Mammary epithelial cell (primary cell): Measurements from ENCODE around the gene CANT1.

ENCODE experiments used
- EZH2 ChIP-seq: IDR thresholded peaks from 2 replicates; pipeline ENCODE4 v1.6.1; 2012; ENCODE audit warnings: low read length, inconsistent platforms, borderline replicate concordance
- TF ChIP-seq, protein P1 (sequence below), 2 donors: IDR thresholded peaks in 1 of 2; conservative IDR thresholded peaks in 1 of 2; 2 replicates each; pipeline ENCODE4 v1.5.1; 2011 to 2012; ENCODE audit warnings: inconsistent platforms in 2 of 2, low read length in 2 of 2, mild to moderate bottlenecking in 2 of 2, control low read depth in 1 of 2, low read depth in 1 of 2; ENCODE audit not compliant: insufficient read depth in 1 of 2; ENCODE audit errors: extremely low read depth in 1 of 2

GRCh38 chr17:78977681-78977943 is 32.0 kb downstream of the CANT1 start:
- TF ChIP-seq EZH2 = no peak
- TF ChIP-seq, protein P1, sequence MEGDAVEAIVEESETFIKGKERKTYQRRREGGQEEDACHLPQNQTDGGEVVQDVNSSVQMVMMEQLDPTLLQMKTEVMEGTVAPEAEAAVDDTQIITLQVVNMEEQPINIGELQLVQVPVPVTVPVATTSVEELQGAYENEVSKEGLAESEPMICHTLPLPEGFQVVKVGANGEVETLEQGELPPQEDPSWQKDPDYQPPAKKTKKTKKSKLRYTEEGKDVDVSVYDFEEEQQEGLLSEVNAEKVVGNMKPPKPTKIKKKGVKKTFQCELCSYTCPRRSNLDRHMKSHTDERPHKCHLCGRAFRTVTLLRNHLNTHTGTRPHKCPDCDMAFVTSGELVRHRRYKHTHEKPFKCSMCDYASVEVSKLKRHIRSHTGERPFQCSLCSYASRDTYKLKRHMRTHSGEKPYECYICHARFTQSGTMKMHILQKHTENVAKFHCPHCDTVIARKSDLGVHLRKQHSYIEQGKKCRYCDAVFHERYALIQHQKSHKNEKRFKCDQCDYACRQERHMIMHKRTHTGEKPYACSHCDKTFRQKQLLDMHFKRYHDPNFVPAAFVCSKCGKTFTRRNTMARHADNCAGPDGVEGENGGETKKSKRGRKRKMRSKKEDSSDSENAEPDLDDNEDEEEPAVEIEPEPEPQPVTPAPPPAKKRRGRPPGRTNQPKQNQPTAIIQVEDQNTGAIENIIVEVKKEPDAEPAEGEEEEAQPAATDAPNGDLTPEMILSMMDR (conservative IDR thresholded peaks at IDR 0.05 in 1 of 2, IDR thresholded peaks at IDR 0.05 in 1 of 2; ENCODE audit: extremely low read depth in 1 of 2, insufficient read depth in 1 of 2, low read depth in 1 of 2, low read length in 2 of 2) = no peak
